Lung (tissue), 12 donors: Measurements from ENCODE around the gene SPOPL. TPM values are rescaled to one million over a fixed set of nuclear protein-coding genes. Genes with fewer than 3 reads are reported as not detected.

Experiments used
- ATAC-seq: fragments of 200-7000 bp; cut with Tn5 transposase; one replicate; pipeline ENCODE4 v1.9.1; 2020; ENCODE audit warnings: moderate number of reproducible peaks; ENCODE audit not compliant: insufficient read depth, low FRiP score
- DNase-seq, 3 donors: peaks; one replicate each; pipeline ENCODE4 v3.0.0-alpha.2; 2013 to 2017
- H3K27ac ChIP-seq, 2 donors: one replicate each; pipeline ENCODE4 v1.5.1; 2013; ENCODE audit warnings: mild to moderate bottlenecking in 2 of 2, moderate library complexity in 2 of 2, control low read depth in 1 of 2, inconsistent platforms in 1 of 2, low read depth in 1 of 2, low read length in 1 of 2
- H3K27me3 ChIP-seq, 3 donors: one replicate each; pipeline ENCODE4 v1.5.1; 2013; ENCODE audit warnings: low read length in 2 of 3; ENCODE audit not compliant: control insufficient read depth in 3 of 3, insufficient read depth in 3 of 3
- H3K36me3 ChIP-seq, 4 donors: one replicate each; pipeline ENCODE4 v1.5.1; 2013; ENCODE audit warnings: low read length in 4 of 4, mild to moderate bottlenecking in 1 of 4, moderate library complexity in 1 of 4; ENCODE audit not compliant: control insufficient read depth in 4 of 4, insufficient read depth in 4 of 4
- H3K4me1 ChIP-seq, 5 donors: one replicate each; pipeline ENCODE4 v1.5.1; 2013; ENCODE audit warnings: low read length in 5 of 5, mild to moderate bottlenecking in 2 of 5, moderate library complexity in 1 of 5; ENCODE audit not compliant: control insufficient read depth in 5 of 5, insufficient read depth in 5 of 5
- H3K4me3 ChIP-seq: one replicate; pipeline ENCODE4 v1.5.1; 2013; ENCODE audit warnings: mild to moderate bottlenecking, control low read depth, moderate library complexity
- H3K9ac ChIP-seq, 2 donors: one replicate each; pipeline ENCODE4 v1.5.1; 2013; ENCODE audit warnings: low read length in 2 of 2, control low read depth in 1 of 2; ENCODE audit not compliant: insufficient read depth in 1 of 2
- H3K9me3 ChIP-seq, 4 donors: one replicate each; pipeline ENCODE4 v1.5.1; 2013; ENCODE audit warnings: low read length in 3 of 4, mild to moderate bottlenecking in 1 of 4, moderate library complexity in 1 of 4; ENCODE audit not compliant: control insufficient read depth in 4 of 4, insufficient read depth in 3 of 4
- WGBS, 2 donors: extraction: QIAGEN DNeasy Blood & Tissue Kit; methylation state at CpG; one replicate each; pipeline ENCODE4 v1.1.7; 2013; 5-methylcytosine and 5-hydroxymethylcytosine counted together
- polyA plus RNA-seq, 2 donors: library from polyadenylated mRNA; stranded (reverse); fragments of 200-250 nt; gene quantifications; one replicate each; pipeline ENCODE4 v1.2.1, GENCODE V29; 2013
- total RNA-seq, 2 donors: library from RNA; depleted of rRNA in 1 of 2; stranded (reverse); fragments of >200 nt in 1 of 2; gene quantifications; one replicate each; pipeline ENCODE4 v1.2.1, GENCODE V29; 2014 to 2021
- TF ChIP-seq, protein P1 (sequence below): IDR thresholded peaks from 2 replicates; pipeline ENCODE4 v1.5.1; 2012; ENCODE audit warnings: mild to moderate bottlenecking; ENCODE audit errors: control extremely low read depth, extremely low read depth
- donor health status: control.
- donor health status: control.
- donor health status: Bipolar disorder and iron deficiency.
- donor health status: healthy.
- donor health status: DM: yes; HTN: yes; CAD: no.

SPOPL gene
- total and polyA plus RNA-seq, 4 donors = 4.4 to 39.7 (median 18.2) TPM

DNA sequence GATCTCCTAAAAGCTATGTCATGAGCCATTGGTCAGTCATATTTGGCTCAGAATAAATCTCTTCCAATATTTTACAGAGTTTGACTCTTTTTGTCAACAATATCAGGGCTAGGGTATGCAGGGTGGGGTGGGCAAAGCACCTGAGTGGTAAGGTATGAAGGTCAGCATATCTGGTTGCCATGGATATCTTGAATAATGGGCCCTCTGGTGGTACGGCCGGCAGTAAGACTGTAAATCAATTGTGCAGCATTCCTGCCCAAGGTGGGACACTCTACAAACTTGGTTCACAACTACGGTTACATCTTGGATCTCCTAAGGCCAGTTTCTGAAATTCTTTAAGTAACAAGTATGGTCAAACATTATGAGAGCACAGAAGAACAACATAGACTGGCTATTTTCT, 119.6 kb downstream of the SPOPL start:
- Histone ChIP-seq H3K9ac (no peak overlapping the region), H3K27ac (no peak overlapping the region), H3K27me3 (no peaks in the 10 kb centered on the region), H3K4me3 (no peak overlapping the region), H3K9me3 (no peaks in the 10 kb centered on the region), H3K4me1 (no peaks in the 10 kb centered on the region), H3K36me3 (no peaks in the 10 kb centered on the region)
- TF ChIP-seq, protein P1, sequence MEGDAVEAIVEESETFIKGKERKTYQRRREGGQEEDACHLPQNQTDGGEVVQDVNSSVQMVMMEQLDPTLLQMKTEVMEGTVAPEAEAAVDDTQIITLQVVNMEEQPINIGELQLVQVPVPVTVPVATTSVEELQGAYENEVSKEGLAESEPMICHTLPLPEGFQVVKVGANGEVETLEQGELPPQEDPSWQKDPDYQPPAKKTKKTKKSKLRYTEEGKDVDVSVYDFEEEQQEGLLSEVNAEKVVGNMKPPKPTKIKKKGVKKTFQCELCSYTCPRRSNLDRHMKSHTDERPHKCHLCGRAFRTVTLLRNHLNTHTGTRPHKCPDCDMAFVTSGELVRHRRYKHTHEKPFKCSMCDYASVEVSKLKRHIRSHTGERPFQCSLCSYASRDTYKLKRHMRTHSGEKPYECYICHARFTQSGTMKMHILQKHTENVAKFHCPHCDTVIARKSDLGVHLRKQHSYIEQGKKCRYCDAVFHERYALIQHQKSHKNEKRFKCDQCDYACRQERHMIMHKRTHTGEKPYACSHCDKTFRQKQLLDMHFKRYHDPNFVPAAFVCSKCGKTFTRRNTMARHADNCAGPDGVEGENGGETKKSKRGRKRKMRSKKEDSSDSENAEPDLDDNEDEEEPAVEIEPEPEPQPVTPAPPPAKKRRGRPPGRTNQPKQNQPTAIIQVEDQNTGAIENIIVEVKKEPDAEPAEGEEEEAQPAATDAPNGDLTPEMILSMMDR = no peak
- no peak for ATAC-seq
- DNase-seq = no peak
- WGBS, 2 donors = 62 to 84% methylated on average over 3 of the region's 3 CpGs

DNA sequence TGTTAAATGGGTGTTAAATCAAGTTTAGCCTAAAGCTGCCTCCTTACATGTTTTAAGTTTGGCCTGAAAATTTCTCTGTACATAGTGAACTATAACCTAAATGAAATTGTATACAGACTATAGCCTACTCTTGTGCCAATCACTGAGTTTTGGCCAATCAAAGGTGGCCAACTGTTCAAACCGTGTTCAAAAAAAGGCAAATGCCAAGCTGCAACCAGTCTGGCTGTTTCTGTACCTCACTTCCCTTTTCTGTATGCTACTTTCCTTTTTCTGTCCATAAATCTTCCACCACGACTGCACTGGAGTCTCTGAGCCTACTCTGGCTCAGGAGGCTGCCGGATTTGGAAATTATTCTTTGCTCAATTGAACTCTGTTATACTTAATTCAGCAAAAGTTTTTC, 121.0 kb downstream of the SPOPL start:
- no peaks in the 10 kb centered on the region for H3K9me3 ChIP-seq
- H3K9ac ChIP-seq = no peak overlapping the region
- no peak overlapping the region for H3K27ac ChIP-seq
- 32 to 49% methylated on average over 3 of the region's 3 CpGs for WGBS, 2 donors
- H3K4me3 ChIP-seq = no peak overlapping the region
- no peaks in the 10 kb centered on the region for H3K4me1 ChIP-seq
- ATAC-seq (no peak), DNase-seq (no peak)
- TF ChIP-seq, protein P1 = no peak
- no peaks in the 10 kb centered on the region for H3K27me3 ChIP-seq
- H3K36me3 ChIP-seq = no peaks in the 10 kb centered on the region
